ENCODE data around the gene TMEM17.

DNA sequence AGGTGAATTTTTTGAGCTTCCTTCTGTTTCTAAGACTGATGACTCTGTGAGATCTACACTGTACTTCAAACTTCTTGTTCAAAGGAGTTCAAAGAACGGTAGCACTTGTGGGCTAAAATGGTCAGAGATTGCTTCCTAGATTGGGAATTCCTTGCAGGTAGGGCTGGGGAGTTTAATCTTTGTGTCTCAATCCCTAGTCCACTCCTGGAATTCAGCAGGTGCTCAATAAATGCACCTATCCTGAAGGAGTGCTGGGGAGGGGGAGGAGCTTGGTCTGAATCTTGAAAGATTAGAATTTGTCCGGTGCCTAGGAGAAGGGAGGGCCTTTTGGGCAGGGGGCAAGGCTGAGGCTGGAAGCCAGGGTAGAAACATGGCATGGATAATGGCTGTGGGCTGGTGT lies 34.6 kb downstream of the TMEM17 start:
- TF ChIP-seq, protein P1, sequence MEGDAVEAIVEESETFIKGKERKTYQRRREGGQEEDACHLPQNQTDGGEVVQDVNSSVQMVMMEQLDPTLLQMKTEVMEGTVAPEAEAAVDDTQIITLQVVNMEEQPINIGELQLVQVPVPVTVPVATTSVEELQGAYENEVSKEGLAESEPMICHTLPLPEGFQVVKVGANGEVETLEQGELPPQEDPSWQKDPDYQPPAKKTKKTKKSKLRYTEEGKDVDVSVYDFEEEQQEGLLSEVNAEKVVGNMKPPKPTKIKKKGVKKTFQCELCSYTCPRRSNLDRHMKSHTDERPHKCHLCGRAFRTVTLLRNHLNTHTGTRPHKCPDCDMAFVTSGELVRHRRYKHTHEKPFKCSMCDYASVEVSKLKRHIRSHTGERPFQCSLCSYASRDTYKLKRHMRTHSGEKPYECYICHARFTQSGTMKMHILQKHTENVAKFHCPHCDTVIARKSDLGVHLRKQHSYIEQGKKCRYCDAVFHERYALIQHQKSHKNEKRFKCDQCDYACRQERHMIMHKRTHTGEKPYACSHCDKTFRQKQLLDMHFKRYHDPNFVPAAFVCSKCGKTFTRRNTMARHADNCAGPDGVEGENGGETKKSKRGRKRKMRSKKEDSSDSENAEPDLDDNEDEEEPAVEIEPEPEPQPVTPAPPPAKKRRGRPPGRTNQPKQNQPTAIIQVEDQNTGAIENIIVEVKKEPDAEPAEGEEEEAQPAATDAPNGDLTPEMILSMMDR (conservative IDR thresholded peaks at IDR 0.05; ENCODE audit: low read length) = no peak
- no peak for TF ChIP-seq EZH2phosphoT487 (IDR thresholded peaks at IDR 0.05; ENCODE audit: borderline replicate concordance, low read depth, low read length)
